Measurements from ENCODE around the gene SFMBT2. TPM values are rescaled to one million over a fixed set of nuclear protein-coding genes. Genes with fewer than 3 reads are reported as not detected.

The SFMBT2 gene
- total and polyA plus RNA-seq, 4 donors, result 2.9 to 11.0 (median 6.5) TPM

DNA sequence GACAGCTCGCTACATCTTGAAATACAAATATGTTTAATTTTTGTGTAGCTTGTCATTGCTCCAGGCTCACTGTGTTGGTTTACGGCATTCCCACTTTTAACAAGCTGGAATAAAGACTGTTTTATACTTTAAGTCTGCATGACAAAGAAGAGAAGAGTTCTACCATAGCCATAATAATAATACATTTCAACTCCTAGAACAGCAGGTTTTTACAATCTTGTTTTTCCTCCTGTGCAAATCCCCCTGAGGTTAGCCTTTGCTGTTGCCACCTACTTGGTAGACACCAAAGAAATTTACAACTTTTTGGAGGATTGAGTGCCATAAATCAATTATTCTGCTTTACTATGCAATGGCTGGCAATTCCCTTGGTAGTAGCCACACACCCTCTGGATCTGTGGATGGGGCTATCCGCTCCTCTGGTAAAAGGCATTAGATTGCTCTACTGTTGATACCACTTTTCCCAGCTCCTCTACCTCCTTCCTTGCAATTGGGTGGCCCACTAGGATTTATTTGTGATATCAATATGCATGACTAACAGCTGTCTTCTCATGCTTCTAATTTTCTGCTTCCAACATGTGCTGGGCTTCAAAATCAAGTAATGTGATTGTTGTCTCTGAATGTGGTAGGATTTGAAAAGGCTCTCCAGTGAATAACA, 60.2 kb downstream of the SFMBT2 start:
- no peak overlapping the region for H3K4me3 ChIP-seq
- 98 to 100% methylated on average over 3 of the region's 3 CpGs for WGBS, 2 donors
- DNase-seq (no peak), ATAC-seq (ENCODE audit: insufficient read depth, low FRiP score) (no peak)
- H3K27me3 ChIP-seq (ENCODE audit: control insufficient read depth in 3 of 3, insufficient read depth in 3 of 3, low read length in 2 of 3), result no peaks in the 10 kb centered on the region
- H3K27ac ChIP-seq (ENCODE audit: low read depth in 1 of 2, low read length in 1 of 2), result no peak overlapping the region
- H3K4me1 ChIP-seq (ENCODE audit: control insufficient read depth in 5 of 5, insufficient read depth in 5 of 5, low read length in 5 of 5), result peaks cover 0 to 9% (median 0%) of the 10 kb centered on the region in 5 donors
- H3K36me3 ChIP-seq (ENCODE audit: control insufficient read depth in 4 of 4, insufficient read depth in 4 of 4, low read length in 4 of 4), result peaks cover 0 to 1% (median 0%) of the 10 kb centered on the region in 4 donors
- no peaks in the 10 kb centered on the region for H3K9me3 ChIP-seq (ENCODE audit: control insufficient read depth in 4 of 4, insufficient read depth in 3 of 4, low read length in 3 of 4)
- no peak overlapping the region for H3K9ac ChIP-seq (ENCODE audit: insufficient read depth in 1 of 2, low read length in 2 of 2)
- TF ChIP-seq, protein P1, sequence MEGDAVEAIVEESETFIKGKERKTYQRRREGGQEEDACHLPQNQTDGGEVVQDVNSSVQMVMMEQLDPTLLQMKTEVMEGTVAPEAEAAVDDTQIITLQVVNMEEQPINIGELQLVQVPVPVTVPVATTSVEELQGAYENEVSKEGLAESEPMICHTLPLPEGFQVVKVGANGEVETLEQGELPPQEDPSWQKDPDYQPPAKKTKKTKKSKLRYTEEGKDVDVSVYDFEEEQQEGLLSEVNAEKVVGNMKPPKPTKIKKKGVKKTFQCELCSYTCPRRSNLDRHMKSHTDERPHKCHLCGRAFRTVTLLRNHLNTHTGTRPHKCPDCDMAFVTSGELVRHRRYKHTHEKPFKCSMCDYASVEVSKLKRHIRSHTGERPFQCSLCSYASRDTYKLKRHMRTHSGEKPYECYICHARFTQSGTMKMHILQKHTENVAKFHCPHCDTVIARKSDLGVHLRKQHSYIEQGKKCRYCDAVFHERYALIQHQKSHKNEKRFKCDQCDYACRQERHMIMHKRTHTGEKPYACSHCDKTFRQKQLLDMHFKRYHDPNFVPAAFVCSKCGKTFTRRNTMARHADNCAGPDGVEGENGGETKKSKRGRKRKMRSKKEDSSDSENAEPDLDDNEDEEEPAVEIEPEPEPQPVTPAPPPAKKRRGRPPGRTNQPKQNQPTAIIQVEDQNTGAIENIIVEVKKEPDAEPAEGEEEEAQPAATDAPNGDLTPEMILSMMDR (IDR thresholded peaks at IDR 0.05; ENCODE audit: control extremely low read depth, extremely low read depth), result no peak

DNA sequence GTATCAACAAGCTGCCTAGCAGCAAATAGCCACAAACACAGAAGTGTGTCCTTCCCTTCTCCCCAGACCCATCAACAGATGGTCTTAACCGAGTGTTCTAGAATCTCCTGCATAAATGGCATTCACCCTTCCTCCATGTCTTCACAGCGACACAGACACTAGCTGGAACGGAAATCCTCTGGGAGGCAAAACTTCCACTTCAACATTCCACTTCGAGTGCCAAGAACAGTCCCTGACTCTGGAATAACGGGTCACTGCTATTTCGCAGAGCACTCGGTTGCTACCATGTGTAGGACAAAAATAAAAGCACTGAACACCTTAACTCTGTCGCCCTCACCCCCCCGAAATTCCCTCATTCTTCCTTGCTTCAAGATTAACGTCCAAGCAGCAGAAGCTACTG, 65.1 kb downstream of the SFMBT2 start:
- Histone ChIP-seq H3K4me1 (ENCODE audit: control insufficient read depth in 5 of 5, insufficient read depth in 5 of 5, low read length in 5 of 5) (peaks cover 0 to 16% (median 0%) of the 10 kb centered on the region in 5 donors), H3K27ac (ENCODE audit: low read depth in 1 of 2, low read length in 1 of 2) (peak overlapping the region in 1 of 2 donors; percentile 49), H3K9ac (ENCODE audit: insufficient read depth in 1 of 2, low read length in 2 of 2) (no peak overlapping the region), H3K27me3 (ENCODE audit: control insufficient read depth in 3 of 3, insufficient read depth in 3 of 3, low read length in 2 of 3) (no peaks in the 10 kb centered on the region), H3K4me3 (no peak overlapping the region), H3K36me3 (ENCODE audit: control insufficient read depth in 4 of 4, insufficient read depth in 4 of 4, low read length in 4 of 4) (no peaks in the 10 kb centered on the region), H3K9me3 (ENCODE audit: control insufficient read depth in 4 of 4, insufficient read depth in 3 of 4, low read length in 3 of 4) (peaks cover 0 to 5% (median 0%) of the 10 kb centered on the region in 4 donors)
- TF ChIP-seq, protein P1 (IDR thresholded peaks at IDR 0.05; ENCODE audit: control extremely low read depth, extremely low read depth), result no peak
- DNase-seq, result peak in 1 of 3 donors; percentile 17
- ATAC-seq (ENCODE audit: insufficient read depth, low FRiP score), result no peak
- 66 to 85% methylated on average over 10 of the region's 10 CpGs for WGBS, 2 donors

DNA sequence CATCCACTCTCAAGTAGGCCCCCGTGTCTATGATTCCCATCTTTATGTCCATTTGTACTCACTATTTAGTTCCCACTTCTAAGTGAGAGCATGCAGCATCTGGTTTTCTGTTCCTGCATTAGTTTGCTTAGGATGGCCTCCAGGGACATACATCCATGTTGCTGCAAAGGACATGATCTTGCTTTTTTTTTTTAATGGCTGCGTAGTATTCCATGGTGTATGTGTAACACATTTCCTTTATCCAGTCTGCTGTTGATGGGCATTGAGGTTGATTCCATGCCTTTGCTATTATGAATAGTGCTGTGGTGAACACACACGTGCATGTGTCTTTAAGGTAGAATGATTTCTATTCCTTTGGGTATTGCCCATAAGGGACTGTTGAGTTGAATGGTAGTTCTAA, 67.8 kb downstream of the SFMBT2 start:
- Histone ChIP-seq H3K36me3 (ENCODE audit: control insufficient read depth in 4 of 4, insufficient read depth in 4 of 4, low read length in 4 of 4) (no peaks in the 10 kb centered on the region), H3K27me3 (ENCODE audit: control insufficient read depth in 3 of 3, insufficient read depth in 3 of 3, low read length in 2 of 3) (no peaks in the 10 kb centered on the region), H3K9ac (ENCODE audit: insufficient read depth in 1 of 2, low read length in 2 of 2) (no peak overlapping the region), H3K4me1 (ENCODE audit: control insufficient read depth in 5 of 5, insufficient read depth in 5 of 5, low read length in 5 of 5) (peaks cover 0 to 23% (median 3%) of the 10 kb centered on the region in 5 donors), H3K27ac (ENCODE audit: low read depth in 1 of 2, low read length in 1 of 2) (no peak overlapping the region), H3K9me3 (ENCODE audit: control insufficient read depth in 4 of 4, insufficient read depth in 3 of 4, low read length in 3 of 4) (peaks cover 0 to 5% (median 2%) of the 10 kb centered on the region in 4 donors), H3K4me3 (no peak overlapping the region)
- TF ChIP-seq, protein P1 (IDR thresholded peaks at IDR 0.05; ENCODE audit: control extremely low read depth, extremely low read depth), result no peak
- WGBS, 2 donors, result 96 to 98% methylated on average over 3 of the region's 3 CpGs
- ATAC-seq (ENCODE audit: insufficient read depth, low FRiP score) (no peak), DNase-seq (no peak)

All from lung (tissue), 12 donors.